ENCODE data around the gene GLI3.

Gene GLI3

GRCh38 chr7:42075418-42075817 is 161.6 kb downstream of the GLI3 start:
- Histone ChIP-seq H3K4me2 (ENCODE audit: low read depth, low read length) (no peak overlapping the region), H3K79me2 (ENCODE audit: low read length) (no peaks in the 10 kb centered on the region), H3K4me3 (ENCODE audit: low read length) (no peak overlapping the region), H3F3A (ENCODE audit: insufficient read depth, low read length) (no peaks in the 10 kb centered on the region), H3K9ac (ENCODE audit: low read length) (no peak overlapping the region), H3K4me1 (ENCODE audit: low read length) (no peaks in the 10 kb centered on the region), H3K9me3 (replicated peaks; ENCODE audit: insufficient read depth, low read length) (no peaks in the 10 kb centered on the region), H3K27ac (ENCODE audit: low read length) (no peak overlapping the region), H3K27me3 (replicated peaks; ENCODE audit: insufficient read depth, low read length) (no peaks in the 10 kb centered on the region), H2AFZ (ENCODE audit: low read length) (no peak overlapping the region), H3K36me3 (replicated peaks; ENCODE audit: insufficient read depth, low read length) (no peaks in the 10 kb centered on the region), H3K9me2 (replicated peaks; ENCODE audit: insufficient read depth, low read length) (no peaks in the 10 kb centered on the region), H4K20me1 (ENCODE audit: insufficient read depth, low read length) (no peaks in the 10 kb centered on the region)
- no peak for TF ChIP-seq EZH2phosphoT487 (IDR thresholded peaks at IDR 0.05; ENCODE audit: low read length)
- TF ChIP-seq, protein P1, sequence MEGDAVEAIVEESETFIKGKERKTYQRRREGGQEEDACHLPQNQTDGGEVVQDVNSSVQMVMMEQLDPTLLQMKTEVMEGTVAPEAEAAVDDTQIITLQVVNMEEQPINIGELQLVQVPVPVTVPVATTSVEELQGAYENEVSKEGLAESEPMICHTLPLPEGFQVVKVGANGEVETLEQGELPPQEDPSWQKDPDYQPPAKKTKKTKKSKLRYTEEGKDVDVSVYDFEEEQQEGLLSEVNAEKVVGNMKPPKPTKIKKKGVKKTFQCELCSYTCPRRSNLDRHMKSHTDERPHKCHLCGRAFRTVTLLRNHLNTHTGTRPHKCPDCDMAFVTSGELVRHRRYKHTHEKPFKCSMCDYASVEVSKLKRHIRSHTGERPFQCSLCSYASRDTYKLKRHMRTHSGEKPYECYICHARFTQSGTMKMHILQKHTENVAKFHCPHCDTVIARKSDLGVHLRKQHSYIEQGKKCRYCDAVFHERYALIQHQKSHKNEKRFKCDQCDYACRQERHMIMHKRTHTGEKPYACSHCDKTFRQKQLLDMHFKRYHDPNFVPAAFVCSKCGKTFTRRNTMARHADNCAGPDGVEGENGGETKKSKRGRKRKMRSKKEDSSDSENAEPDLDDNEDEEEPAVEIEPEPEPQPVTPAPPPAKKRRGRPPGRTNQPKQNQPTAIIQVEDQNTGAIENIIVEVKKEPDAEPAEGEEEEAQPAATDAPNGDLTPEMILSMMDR (IDR thresholded peaks at IDR 0.05; ENCODE audit: low read length): no peak
- TF ChIP-seq EZH2 (optimal IDR thresholded peaks at IDR 0.05; ENCODE audit: low read depth, low read length): no peak
- DNase-seq: no peak

DNA sequence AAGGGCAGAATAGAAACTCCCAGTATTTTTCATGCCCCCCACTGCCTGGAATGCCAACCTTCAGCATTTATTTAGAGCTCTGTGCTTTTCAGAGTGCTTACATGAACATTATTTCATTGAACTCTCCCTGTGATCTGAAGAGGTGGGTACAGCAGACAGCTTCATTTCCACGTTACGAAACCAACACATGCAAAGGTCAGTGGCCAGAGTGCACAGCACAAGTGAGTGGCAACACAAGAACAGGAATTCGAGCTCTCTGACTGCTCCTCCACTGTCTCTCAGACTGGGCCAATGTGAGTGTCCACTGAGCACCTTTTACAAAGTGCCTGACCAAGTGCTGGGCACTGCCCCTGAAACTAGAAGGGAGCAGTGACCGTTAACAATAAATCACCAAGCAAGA is 162.9 kb downstream of the GLI3 start:
- Histone ChIP-seq H3K36me3 (replicated peaks; ENCODE audit: insufficient read depth, low read length) (no peaks in the 10 kb centered on the region), H3K9me3 (replicated peaks; ENCODE audit: insufficient read depth, low read length) (no peaks in the 10 kb centered on the region), H3K4me1 (ENCODE audit: low read length) (no peaks in the 10 kb centered on the region), H3K27me3 (replicated peaks; ENCODE audit: insufficient read depth, low read length) (no peaks in the 10 kb centered on the region), H3K79me2 (ENCODE audit: low read length) (no peaks in the 10 kb centered on the region), H4K20me1 (ENCODE audit: insufficient read depth, low read length) (no peaks in the 10 kb centered on the region), H3K4me3 (ENCODE audit: low read length) (no peak overlapping the region), H3F3A (ENCODE audit: insufficient read depth, low read length) (no peaks in the 10 kb centered on the region), H3K4me2 (ENCODE audit: low read depth, low read length) (no peak overlapping the region), H2AFZ (ENCODE audit: low read length) (no peak overlapping the region), H3K9ac (ENCODE audit: low read length) (no peak overlapping the region), H3K9me2 (replicated peaks; ENCODE audit: insufficient read depth, low read length) (no peaks in the 10 kb centered on the region), H3K27ac (ENCODE audit: low read length) (no peak overlapping the region)
- TF ChIP-seq, protein P1 (IDR thresholded peaks at IDR 0.05; ENCODE audit: low read length): no peak
- TF ChIP-seq EZH2 (optimal IDR thresholded peaks at IDR 0.05; ENCODE audit: low read depth, low read length): no peak
- no peak for TF ChIP-seq EZH2phosphoT487 (IDR thresholded peaks at IDR 0.05; ENCODE audit: low read length)
- DNase-seq: no peak

- no peak overlapping the region for H3K4me2 ChIP-seq (ENCODE audit: low read depth, low read length)
- H3K4me3 ChIP-seq (ENCODE audit: low read length): no peak overlapping the region
- no peak overlapping the region for H3K9ac ChIP-seq (ENCODE audit: low read length)
- H3K27ac ChIP-seq (ENCODE audit: low read length): no peak overlapping the region
- H3F3A ChIP-seq (ENCODE audit: insufficient read depth, low read length): no peaks in the 10 kb centered on the region
- TF ChIP-seq EZH2 (optimal IDR thresholded peaks at IDR 0.05; ENCODE audit: low read depth, low read length) (no peak), EZH2phosphoT487 (IDR thresholded peaks at IDR 0.05; ENCODE audit: low read length) (no peak)
- TF ChIP-seq, protein P1 (IDR thresholded peaks at IDR 0.05; ENCODE audit: low read length): no peak
- no peak for DNase-seq
- no peaks in the 10 kb centered on the region for H4K20me1 ChIP-seq (ENCODE audit: insufficient read depth, low read length)
- H2AFZ ChIP-seq (ENCODE audit: low read length): no peak overlapping the region
- H3K9me2 ChIP-seq (replicated peaks; ENCODE audit: insufficient read depth, low read length): no peaks in the 10 kb centered on the region
- H3K4me1 ChIP-seq (ENCODE audit: low read length): no peaks in the 10 kb centered on the region
- H3K9me3 ChIP-seq (replicated peaks; ENCODE audit: insufficient read depth, low read length): no peaks in the 10 kb centered on the region
- H3K36me3 ChIP-seq (replicated peaks; ENCODE audit: insufficient read depth, low read length): no peaks in the 10 kb centered on the region
- H3K27me3 ChIP-seq (replicated peaks; ENCODE audit: insufficient read depth, low read length): no peaks in the 10 kb centered on the region
- no peaks in the 10 kb centered on the region for H3K79me2 ChIP-seq (ENCODE audit: low read length)
Measured at GRCh38 chr7:42071372-42072261, 165.4 kb downstream of the GLI3 start.
